MV-4-11 (cell line): ENCODE results near the gene ANO2.
"Not testable (repeated sequence)": the region's sequence is repeated elsewhere in the genome, so short reads cannot be mapped to it uniquely, and the experiment has no call there.

Source experiments
- DNase-seq: peaks from one replicate; lab custom pipeline; 2025; lab: John Stamatoyannopoulos, UW

The ANO2 gene

DNA sequence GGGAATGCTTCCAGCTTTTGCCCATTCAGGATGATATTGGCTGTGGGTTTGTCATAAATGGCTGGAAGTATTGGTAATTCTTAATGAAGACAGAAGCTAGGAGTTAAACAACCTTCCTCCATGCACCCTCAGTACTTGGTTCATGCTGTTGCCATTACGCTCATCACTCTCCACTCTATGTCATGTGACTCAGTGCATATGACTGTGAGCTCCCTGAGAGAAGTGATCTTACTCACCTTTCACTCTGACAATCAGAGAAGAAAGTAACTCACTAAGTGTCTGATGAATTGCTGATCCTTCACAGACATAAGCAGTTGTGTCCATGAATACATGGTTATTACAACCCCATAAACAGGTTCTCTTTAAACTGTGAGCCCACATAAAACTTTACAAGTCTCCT, 275.4 kb downstream of the ANO2 start:
- not testable (repeated sequence) for DNase-seq

DNA sequence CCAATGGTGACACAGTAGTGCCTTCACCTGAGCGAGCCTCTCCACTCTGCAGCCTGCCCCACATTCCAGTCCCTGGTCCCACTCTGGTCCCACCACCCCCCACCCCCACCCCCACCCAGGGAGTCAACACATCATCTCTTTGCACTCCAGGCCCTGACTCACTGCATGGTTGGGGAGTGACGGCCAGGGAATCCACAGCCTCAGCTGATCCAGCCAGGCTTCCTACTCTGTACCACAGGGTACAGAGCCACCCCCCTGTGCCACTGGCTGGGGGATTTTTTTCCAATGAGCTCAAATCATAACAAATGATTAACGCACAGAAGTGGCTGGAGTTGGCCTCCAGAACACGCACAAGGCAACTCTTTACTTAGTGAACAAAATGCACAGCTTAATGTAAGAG, 279.4 kb downstream of the ANO2 start:
- DNase-seq: no peak

DNA sequence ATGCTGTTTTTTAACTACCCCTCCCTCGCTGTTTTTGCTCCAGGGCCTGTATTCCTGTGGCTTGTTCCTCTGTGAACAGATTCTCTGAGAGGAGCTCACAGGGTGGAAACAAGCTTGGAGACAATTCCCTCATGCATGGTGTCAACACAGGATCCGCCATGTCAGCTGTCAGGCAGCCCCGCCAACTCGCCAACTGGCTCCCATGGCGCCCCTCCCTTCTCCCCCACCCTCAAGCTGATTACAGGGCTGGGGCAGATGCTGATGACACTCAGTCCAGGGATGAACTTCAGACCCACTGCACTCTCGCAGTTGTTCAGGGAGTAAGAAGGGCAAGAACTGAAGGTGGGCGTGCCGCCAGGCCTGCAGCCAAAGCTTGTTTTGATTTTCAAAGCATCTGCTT, 283.2 kb downstream of the ANO2 start:
- DNase-seq: no peak

DNA sequence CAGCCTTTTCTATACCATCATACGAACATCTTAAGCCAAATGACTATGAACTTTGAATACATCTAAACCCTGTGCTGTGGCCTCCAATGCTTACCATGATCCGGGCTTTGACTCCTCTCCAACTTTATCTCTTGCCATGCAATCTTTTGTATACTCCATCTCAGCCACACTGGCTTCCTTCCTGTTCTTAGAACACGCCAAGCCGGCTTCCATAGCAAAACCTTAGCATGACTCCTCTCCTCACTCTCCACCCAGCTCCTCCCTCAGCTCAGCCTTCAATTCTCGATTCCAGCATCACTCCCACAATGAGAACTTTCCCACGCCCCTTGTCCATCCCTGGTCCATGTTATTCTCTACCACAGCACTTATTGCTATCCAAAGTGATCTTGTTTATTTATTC, 284.8 kb downstream of the ANO2 start:
- DNase-seq: no peak

DNA sequence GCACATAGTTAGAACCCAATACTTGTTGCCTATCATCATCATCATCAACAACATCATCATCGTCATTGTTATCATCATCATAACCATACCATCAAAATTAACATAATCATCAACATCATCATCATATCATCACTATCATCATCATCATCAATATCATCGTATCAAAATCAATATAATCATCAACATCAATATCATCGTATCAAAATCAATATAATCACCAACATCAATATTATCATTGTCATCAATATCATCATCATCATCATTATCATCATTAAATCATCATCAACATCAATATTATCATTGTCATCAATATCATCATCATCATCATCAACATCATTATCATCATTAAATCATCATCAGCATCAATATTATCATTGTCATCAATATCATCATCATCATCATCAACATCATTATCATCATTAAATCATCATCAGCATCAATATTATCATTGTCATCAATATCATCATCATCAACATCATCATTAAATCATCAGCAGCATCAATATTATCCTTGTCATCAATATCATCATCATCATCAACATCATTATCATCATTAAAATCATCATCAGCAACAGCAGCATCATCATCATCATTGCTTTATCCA, 286.6 kb downstream of the ANO2 start:
- DNase-seq: not testable (repeated sequence)

DNA sequence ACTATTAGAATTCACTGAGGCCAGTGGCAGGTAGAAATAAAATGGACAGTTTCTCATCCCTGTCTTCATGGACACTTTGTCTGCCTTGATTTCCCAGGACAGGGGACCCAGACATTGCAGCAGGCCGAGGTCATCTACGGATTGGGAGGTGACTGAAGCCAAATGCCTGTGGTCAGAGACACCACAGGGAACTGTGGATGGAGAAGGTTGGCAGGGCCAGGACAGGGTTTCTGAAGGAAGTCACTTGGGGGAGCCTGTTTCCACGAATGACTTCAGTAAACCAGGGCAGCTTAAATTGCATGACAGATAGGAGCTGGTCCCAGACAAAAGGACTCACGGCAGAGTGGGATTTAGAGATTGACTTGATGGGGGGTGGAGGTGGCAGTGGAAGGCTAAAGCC, 288.2 kb downstream of the ANO2 start:
- DNase-seq: no peak

DNA sequence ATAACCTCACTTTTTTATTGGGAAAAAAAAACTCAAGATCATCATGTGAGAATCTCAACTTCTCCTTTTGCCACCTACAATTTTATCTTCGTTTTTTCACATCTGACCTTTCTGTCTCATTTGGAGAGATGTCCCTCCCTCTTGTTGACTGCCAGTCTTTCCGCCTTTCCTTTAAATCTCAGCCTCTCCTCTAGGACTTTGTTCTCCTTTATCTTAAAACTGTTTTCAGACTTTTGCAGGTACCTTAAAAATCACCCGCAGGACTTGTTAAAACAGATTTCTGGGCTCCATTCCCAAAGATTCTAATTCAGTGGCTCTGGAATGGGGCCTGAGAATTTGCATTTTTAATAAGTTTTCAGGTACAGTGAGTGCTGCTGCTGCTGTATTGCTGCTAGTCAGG, 289.9 kb downstream of the ANO2 start:
- no peak for DNase-seq

DNA sequence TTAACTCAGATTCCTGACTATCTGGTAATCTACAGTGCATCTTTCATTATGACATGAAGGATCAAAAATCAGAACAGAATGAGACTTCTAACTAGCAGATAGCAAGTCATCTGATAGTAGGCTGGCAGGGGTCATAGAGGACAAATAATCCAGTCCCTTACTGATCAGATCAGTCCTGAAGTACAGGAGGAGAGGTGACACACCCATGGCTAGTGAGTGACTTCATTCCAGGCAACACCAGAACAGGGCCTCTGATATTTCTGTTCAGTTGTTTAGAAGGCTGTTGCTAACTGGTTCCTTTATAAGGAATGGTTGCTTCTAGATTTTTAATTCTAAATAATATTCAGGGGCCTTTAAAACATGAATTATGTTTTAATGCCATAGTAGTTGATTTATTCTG, 291.0 kb downstream of the ANO2 start:
- DNase-seq: no peak

DNA sequence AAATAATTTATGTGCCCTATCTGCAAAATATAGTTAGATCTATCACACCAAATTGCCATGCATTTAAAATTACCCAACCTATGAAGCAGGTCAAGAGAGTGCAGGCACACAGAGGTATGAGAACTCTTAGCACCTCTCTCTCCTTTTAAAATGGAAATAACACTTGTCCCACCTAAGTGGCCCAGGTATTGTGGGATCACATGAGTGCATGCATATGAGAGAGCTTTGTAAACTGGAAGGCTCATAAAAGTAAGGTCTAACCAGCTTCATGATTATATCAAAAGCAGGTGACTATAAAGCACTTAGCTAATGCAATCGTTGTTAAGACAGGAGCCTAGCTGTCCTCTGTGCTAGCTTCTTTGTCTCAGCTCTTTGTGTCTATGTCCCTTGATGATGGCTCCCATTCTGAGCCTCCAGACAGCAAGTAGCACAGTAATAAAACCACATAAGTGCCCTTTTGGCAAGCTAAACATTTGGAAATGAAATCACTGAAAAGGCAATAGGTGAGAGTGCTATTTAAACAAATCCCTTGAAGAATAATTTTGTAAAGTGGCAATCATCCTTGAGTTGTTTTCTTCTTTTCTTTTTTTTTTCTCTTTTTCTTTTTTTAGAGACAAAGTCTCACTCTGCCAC, 294.1 kb downstream of the ANO2 start:
- no peak for DNase-seq

DNA sequence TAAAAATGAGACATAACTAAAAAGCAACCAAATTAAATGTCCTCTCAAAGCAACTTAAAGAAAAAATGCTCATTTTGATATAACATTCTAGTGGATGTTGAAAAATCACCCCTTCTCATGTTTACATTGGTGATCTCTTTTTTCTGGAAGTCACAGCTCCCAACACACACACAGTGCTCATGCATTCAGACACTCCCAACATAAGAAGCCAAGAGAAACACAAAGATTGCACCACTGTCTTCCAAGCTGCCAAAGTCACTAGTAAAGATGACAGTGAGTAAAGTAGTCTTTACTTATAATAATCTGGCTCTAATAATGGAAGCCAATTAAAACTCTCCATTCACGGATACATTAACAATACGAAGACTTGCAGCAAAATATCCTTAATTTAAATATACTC, 294.8 kb downstream of the ANO2 start:
- no peak for DNase-seq

DNA sequence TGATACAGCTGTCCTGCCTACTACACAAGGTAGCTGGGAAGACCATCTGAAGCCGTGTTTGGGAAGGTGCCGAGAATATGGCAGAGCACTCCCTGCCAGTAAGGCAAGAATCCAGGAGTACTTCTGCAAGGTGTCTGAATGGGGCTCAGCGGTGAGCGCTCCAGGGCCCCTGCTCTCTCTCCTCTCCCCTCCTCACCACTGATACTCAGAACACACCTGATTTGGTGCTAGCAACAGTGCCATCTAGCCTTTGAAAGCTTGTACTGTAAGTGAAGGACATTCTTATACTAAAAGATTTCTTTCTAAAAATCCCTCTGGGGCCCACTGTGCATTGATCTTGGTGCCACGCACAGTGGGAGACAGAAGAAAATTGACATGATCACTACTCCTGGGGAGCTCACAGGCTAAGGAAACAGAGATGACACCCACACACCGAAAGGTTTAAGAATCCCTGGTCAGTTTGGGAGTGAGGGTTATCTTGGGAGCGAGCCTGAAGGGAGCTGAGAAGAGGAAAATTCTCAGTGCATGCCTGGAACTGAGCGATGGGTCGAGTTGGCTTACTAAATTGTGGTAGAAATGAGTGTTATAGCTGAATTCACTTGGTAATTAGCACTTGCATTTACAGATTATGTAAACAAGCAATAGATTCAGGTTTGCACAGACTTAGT, 296.2 kb downstream of the ANO2 start:
- no peak for DNase-seq

DNA sequence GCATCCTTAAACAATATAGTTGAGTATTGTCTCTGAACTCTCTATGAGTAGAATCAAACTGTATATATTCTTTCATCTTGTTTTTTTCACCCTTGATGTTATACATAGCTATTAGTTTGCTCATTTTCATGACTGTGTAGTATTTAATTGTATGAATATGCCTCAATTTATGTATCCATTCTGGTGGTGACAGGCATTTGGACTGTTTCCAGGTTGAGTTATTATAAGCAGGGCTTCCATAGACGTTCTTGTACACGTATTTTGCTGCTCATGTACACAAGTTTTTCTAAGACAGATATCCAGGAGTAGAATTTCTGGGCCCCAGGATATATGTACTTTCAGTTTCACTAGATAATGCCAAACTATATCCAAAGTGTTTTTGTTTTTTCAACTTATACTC, 301.8 kb downstream of the ANO2 start:
- DNase-seq: no peak

DNA sequence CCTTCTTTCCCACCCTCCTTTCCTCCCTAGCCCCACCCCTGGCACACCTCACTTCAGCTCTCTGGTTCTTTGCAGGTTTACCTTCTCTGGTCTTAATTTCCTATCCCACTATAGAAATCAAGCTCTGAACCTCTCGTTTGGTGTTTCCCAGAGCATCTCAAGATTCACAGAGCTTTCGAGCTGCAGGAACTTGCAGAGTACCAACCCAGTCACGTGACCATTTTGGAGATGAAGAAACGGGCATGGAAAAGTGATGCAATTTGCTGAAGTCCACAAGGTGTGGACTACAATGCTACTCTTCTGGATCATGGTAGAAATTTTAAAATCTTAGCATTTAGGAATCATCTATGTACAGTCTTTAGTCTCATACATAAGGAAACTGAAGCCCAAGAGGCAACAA, 307.4 kb downstream of the ANO2 start:
- no peak for DNase-seq

DNA sequence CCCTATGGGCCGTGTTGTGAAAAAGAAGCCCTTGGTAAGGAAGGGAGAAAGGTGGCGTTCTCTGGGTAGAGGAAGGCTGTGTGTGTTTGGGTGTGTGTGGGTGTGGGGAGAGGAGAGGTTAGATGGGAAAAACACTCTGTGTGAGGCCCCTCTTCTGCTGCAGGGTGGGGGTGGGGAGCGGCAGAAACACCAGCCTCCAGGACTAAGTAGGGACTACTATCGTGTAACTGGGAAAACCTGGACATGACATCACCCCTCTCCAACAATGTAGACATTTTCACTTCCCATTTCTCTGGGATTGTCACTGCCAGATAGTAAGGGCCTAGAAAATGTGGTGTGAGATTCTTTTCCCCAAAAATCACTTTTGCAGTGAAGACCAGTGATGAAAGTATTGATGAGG, 308.2 kb downstream of the ANO2 start:
- peak; percentile 4 for DNase-seq

DNA sequence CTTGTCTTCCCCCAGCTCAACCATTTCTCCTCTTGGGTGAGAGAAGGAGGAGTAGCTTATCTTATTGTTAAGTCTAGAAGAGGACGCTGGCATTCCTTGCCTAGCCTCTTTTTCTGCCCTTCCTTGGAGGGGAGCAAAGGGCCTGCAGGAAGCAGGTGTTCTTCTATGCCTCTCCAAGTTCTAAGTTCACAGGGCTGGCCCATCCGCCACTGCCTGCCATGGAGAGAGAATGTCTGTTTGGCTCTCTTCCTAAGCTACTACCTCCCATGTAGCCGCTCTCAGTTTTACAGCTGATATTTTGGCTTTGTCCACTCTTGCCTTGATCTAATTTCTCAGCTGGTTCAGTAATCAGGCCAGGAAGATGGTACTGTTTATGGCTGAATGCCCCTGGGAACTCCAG, 312.0 kb downstream of the ANO2 start:
- no peak for DNase-seq

DNA sequence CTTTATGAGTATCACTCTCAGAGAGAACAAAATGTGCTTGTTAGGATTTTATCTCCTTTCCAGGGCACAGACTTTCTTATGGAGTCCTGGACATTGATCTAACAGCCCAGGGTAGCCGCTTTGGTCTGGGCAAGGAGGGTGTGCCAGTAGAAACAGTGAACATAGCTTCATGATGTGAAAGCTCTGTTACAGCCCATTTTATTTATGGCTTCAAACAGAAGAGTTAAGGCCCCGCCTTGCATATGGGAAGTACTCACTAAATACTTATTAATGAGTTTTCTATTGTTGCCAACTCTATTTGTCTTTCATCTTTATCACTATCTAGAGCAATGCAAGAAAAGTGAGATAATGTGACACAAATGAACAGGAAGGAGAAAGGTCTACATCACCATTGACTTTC, 312.6 kb downstream of the ANO2 start:
- DNase-seq: no peak

DNA sequence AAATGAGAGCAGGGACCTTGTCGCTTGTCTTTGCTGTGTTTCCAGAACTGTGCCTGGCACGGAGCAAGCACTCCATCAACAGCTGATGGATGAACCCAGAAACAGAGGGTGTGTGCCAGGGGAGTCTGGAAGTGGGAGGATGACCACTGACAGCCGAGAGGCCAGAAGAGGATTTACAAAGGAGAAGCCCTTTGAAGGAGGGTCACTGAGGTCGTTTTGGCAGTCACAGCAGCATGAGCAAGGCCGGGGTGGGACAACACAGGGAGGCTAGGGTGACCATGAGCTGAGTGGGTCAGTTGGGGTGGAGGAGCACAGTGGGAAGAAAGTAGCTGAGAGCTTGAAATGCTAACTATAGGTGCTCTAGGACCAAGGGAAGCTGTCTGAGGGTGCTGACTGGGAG, 313.6 kb downstream of the ANO2 start:
- DNase-seq: no peak

DNA sequence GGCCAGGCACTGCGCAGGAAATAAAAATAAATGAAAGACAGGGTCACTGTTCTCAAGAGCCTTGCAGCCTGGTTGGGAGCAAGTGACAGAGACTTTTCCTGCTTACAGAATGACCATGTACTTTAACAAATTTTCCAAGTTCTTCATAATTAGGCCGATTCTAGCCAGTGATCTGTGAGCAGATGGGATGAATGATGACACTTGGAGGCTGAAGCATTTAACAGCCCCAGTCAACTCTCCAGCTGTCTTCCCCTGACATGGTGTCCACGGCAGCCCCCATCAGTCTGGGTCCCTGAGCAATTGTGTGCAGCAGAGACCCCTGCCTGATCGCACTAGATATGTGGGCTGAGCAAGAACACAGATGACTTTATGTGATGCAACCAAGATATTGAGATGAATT, 314.3 kb downstream of the ANO2 start:
- DNase-seq: no peak

DNA sequence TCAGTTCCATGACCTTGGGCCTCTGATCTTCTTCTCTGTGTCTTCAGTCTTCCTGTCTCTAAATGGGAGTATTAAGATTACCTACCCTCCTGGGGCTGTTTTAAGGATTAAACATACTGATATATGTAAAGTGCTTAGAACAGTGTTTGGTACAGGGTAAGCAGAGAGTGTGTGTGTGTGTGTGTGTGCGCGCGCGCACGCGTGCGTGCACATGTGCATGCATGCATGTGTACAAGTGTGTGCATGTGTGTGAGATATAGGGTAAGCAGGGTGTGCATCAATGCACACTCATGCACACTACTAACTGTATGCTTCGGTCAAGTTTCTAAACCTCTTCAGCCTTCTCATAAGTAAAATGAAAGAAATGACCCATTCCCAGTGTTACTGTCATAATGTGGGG, 316.6 kb downstream of the ANO2 start:
- no peak for DNase-seq

DNA sequence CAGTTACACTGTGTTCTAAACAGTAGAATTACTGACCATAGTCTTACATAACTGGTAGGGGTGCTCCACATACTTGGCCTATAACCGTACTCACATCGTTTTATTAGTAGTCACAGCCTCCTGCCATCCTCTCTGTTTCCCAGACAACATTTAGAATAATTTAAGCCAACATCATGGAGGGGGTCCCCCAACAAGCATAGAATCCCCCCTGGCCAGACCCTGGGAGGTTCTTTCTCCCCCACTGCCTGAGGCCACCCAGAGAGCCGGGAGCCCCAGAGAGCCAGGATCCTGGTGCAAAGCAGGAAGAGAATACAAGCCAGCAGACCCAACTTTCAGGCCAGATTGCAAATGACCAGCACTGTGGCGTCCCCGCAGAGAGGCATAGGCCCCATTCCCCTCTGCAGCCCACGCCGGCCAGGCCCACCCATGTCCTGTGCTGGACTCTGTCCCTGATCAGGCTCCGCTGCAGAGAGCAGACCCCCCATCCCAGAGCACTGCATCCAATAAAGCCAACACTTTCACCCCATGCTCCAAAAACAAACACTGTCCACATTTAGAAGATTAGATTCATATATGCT, 317.9 kb downstream of the ANO2 start:
- DNase-seq: no peak

DNA sequence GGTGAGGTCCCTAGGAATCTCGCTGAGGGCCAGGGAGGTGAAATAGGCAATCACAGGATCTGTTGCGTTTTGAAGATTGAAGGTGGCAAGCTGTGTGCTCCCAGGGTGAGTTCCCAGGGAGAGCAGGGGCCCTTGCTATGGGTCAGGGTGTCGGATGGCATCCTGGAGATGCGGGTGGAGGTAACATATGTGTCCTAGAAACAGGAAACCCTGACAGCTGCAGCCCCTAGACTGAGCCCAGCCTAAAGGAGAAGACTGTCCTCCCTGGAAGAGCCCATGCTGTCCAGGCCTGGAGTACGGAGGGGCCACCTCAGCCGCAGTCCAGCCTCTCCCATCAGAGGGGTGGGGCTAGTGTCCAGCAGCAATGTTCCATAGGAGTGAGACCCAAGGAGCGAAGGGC, 318.9 kb downstream of the ANO2 start:
- no peak for DNase-seq

DNA sequence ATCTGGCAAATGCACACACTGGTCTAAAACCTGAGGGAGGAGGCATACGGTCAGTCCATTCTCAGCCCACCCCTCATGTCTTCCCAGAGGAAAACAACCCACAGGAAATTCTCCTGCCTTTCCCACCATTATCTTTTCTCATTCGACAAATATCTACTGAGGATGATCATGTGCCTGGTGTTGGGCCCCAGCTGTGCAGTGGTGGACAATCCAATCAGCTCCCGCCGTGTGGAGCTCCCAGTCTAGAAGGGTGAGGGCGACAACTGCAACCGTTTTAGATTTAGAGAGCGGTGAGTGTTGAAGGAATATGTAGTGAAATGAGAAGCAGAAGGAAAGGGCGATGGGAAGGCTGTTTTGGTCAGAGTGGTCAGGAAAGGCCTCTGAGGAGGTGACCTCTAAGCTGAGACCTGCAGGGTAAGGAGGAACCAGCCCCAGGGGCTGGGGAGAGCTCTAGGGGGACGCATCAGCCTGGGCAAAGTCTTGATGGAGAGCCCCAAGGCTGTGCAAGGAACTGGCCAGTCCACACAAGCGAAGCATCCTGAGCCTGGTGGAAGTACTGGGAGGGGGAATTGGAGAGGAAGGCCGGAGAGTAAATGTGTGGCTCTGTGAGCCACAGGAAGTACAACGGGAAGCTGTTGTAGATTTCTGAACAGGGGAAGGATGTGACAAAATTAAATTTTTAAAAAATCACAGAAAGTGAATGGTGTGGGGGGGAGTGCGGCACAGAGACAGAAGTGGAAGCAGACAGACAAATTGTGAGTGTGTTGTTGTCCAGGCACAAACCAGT, 320.4 kb downstream of the ANO2 start:
- DNase-seq: no peak

DNA sequence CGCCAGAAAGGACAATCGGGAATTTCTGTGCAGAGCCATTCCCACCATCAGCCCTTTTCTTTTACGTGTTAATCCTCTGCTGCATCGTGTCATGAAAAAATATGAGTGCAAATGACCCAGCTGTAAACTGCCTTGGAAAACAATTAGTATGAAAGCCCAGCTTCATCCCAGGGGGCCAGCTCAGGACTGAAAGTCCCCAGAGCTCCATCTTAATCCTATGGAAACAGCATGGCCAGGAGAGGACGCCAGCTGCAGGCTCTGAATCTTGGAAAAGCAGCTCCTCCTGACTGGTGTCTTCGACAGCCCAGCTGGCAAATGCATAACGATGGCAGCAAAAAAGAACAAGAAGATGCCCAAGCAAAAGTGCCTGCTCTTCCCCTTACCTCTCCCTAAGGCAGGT, 321.6 kb downstream of the ANO2 start:
- no peak for DNase-seq
